GM18870 (cell line): ENCODE data around the gene MAGEA11.
"Not testable (repeated sequence)": the region's sequence is repeated elsewhere in the genome, so short reads cannot be mapped to it uniquely, and the experiment has no call there.

Experiments used
- ATAC-seq: cut with Tn5 transposase; IDR thresholded peaks from one replicate; pipeline ENCODE4 v1.9.1; 2021; ENCODE audit warnings: moderate library complexity; ENCODE audit not compliant: unreplicated experiment

Gene MAGEA11

GRCh38 chrX:149711545-149712236 is at the start of gene MAGEA11:
Gene MAGEA11 (plus strand): TSS chrX:149712060. CDS start chrX:149713160, 1,100 bp downstream.
- no peak for ATAC-seq

GRCh38 chrX:149675088-149675487 is 36.8 kb upstream of the MAGEA11 start:
- not testable (repeated sequence) for ATAC-seq

GRCh38 chrX:149675554-149675953 is 36.3 kb upstream of the MAGEA11 start:
- ATAC-seq: not testable (repeated sequence)

- ATAC-seq: not testable (repeated sequence)
Observed at GRCh38 chrX:149679164-149679678, 32.6 kb upstream of the MAGEA11 start.

GRCh38 chrX:149681182-149681581 is 30.7 kb upstream of the MAGEA11 start:
- ATAC-seq: no peak

GRCh38 chrX:149682031-149682430 is 29.8 kb upstream of the MAGEA11 start:
- no peak for ATAC-seq

- ATAC-seq: no peak
Observed at GRCh38 chrX:149682956-149683947, 28.6 kb upstream of the MAGEA11 start.

GRCh38 chrX:149683966-149684730 is 27.7 kb upstream of the MAGEA11 start:
- no peak for ATAC-seq

GRCh38 chrX:149687991-149688390 is 23.9 kb upstream of the MAGEA11 start:
- no peak for ATAC-seq

GRCh38 chrX:149688552-149688951 is 23.3 kb upstream of the MAGEA11 start:
- no peak for ATAC-seq

- no peak for ATAC-seq
Observed at GRCh38 chrX:149691794-149692193, 20.1 kb upstream of the MAGEA11 start.

GRCh38 chrX:149692686-149693272 is 19.1 kb upstream of the MAGEA11 start:
- not testable (repeated sequence) for ATAC-seq

GRCh38 chrX:149699761-149700160 is 12.1 kb upstream of the MAGEA11 start:
- no peak for ATAC-seq

GRCh38 chrX:149704664-149705063 is 7.2 kb upstream of the MAGEA11 start:
- ATAC-seq: no peak

- ATAC-seq: no peak
Observed at GRCh38 chrX:149707147-149707901, 4.5 kb upstream of the MAGEA11 start.

- ATAC-seq: no peak
Observed at GRCh38 chrX:149712831-149713230, 971 bp downstream of the MAGEA11 start.

GRCh38 chrX:149713279-149714050 is 1.6 kb downstream of the MAGEA11 start:
- no peak for ATAC-seq

GRCh38 chrX:149715468-149715867 is 3.6 kb downstream of the MAGEA11 start:
- no peak for ATAC-seq

- ATAC-seq: no peak
Observed at GRCh38 chrX:149716632-149717031, 4.8 kb downstream of the MAGEA11 start.
